Right renal pelvis (tissue), 4 donors: ENCODE results near the gene GIGYF1. TPM values are rescaled to one million over a fixed set of nuclear protein-coding genes. Genes with fewer than 3 reads are reported as not detected.
A peak's percentile ranks its signal among the peaks of the same experiment; 100 is the strongest.
"Not testable (repeated sequence)": the region's sequence is repeated elsewhere in the genome, so short reads cannot be mapped to it uniquely, and the experiment has no call there.

Source experiments
- DNase-seq, 4 donors: peaks; one replicate each; pipeline ENCODE4 v3.0.0-alpha.2; 2013; ENCODE audit warnings: low read depth in 4 of 4, low spot score in 3 of 4, missing footprints in 1 of 4
- polyA plus RNA-seq, 4 donors: library from polyadenylated mRNA; unstranded; fragments of 120-200 nt; gene quantifications; one replicate each; pipeline ENCODE4 v1.2.1, GENCODE V29; 2013; ENCODE audit not compliant: insufficient read length in 4 of 4

Gene GIGYF1
- polyA plus RNA-seq, 4 donors: 37.4 to 49.7 (median 39.9) TPM

DNA sequence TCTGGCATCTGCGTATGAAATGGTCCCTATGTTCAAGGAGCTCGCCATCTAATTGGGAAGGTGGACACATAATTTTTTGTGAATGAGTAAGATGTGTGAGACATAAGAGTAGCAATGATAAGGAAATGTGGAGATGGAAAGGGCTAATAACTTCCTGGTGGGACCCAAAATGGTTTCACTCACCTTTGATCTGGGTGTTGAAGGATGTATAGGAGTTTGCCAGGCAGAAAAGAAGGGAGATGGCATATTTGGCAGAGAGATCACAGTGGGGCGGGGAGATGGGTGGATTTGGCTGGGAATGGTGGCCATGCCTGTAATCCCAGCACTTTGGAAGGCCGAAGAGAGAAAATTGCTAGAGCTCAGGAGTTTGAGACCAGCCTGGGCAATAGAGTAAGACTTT is 16.4 kb upstream of the GIGYF1 start:
- DNase-seq: no peak

DNA sequence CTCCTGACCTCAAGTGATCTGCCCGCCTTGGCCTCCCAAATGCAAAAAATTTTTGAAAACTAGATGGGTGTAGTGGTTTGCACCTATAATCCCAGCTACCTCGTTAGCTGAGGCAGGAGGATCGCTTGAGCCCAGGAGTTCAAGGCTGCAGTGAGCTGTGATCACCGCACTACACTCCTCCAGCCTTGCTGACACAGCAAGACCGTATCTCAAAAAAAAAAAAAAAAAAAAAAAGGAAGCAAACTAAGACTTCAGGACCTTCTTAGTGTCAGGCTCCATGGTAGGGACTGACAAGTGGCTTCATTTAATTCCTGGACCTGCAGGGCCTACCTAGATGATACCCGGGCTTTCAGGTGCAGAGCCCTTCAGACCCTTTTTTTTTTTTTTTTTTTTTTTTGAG is 14.3 kb upstream of the GIGYF1 start:
- DNase-seq: no peak

DNA sequence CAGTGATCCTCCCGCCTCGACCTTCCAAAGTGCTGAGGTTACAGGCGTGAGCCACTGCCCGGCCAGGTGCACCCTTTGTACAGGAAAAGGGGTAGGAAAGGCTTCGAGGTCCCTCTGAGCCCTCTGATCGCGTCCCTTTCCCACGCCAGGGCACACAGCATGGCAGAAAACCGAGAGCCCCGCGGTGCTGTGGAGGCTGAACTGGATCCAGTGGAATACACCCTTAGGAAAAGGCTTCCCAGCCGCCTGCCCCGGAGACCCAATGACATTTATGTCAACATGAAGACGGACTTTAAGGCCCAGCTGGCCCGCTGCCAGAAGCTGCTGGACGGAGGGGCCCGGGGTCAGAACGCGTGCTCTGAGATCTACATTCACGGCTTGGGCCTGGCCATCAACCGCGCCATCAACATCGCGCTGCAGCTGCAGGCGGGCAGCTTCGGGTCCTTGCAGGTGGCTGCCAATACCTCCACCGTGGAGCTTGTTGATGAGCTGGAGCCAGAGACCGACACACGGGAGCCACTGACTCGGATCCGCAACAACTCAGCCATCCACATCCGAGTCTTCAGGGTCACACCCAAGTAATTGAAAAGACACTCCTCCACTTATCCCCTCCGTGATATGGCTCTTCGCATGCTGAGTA is 12.7 kb upstream of the GIGYF1 start:
- DNase-seq: no peak

DNA sequence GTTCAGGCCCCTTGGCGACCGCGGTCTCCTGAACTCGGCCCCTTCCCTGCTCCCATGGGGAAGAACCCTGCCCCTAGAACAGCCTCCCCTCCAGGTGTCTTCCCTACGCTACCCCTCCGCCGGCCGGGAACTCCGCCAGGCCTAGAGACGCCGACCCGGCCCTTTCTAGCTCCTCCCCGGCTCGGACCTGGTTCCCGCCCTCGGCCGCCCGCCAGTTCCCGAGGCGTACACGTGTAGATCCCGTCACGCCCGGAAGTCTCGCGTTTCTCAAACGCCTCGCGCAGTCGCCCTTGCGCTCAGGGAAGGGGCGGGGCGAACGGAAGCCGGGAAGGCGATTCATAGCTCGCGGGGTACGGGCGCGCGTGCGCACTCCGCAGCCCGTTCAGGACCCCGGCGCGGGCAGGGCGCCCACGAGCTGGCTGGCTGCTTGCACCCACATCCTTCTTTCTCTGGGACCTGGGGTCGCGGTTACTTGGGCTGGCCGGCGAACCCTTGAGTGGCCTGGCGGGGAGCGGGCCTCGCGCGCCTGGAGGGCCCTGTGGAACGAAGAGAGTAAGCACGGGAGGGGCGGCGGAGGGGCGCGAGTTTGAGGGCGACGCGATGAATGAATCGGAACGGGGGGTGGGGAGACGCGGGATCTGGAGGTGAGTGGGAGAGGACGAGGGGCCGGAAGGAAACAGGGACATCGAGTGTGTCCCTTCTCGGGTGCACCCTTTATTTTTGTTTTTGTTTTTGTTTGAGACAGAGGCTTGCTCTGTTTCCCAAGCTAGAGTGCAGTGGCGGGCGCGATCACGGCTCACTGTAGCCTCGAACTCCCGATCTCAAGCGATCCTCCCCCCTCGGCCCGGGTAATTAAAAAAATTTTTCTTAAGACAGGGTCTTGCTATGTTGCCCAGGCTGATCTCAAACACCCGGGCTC is 12.0 kb upstream of the GIGYF1 start, which contains the start of gene POP7:
POP7 (plus strand) TSS at position 369 of the 919 bp plus-strand sequence. CDS start 710 bp downstream, outside the sequence.
- peak; percentile 97 to 98 (median 97) for DNase-seq

DNA sequence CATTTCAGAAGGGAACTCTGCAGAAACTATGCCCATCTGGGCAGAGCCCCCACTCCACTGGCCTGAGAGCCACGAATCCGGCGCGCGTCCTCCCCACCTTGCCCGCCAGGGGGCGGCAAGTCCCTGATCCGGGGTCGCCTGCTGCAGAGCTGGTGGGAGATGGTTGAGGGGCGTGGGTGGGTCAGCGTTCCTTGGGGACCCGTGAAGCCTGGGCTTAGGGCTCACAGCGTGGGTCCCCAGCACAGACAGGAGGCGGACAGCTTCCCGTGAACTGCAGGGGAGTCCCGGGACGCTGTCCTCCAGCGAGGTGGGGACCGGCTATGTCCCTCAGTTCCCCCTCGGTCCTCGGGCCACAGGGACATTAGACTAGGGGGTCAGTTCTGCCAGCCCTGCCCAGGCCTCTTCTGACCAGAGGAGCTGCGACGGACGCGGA is 11.3 kb upstream of the GIGYF1 start:
- peak; percentile 45 to 76 (median 59) for DNase-seq

DNA sequence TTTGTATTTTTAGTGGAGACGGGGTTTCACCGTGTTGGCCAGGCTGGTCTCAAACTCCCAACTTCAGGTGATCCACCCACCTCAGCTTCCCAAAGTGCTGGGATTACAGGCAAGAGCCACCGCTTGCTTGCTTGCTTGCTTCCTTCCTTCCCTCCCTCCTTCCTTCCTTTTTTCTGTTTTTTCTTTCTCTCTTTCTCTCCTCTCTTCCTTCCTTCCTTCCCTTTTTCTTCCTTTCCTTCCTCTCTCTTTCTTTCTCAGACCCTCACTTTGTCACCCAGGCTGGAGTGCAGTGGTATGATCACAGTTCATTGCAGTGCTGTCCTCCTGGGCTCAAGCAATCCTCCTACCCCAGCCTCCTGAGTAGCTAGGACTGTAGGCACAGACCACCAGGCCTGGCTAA is 7.0 kb upstream of the GIGYF1 start:
- not testable (repeated sequence) for DNase-seq

DNA sequence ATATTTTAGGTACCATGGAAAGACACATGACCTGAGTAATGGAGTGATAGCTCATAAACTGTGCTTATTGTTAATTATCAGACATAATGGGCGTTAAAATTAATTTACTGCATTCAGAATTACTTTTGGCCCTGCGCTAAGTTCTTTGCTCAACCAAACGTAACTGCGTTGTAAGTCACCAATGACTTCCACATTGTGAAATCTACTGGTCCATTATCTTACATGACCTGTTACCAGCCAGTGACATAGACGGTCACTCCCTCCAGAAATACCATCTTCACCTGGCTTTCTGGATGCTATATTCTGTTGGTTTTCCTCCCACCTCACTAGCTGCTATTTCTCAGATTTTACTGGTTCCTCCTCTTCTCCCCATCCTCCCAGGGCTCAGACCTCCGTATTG is 5.0 kb upstream of the GIGYF1 start:
- DNase-seq: no peak

DNA sequence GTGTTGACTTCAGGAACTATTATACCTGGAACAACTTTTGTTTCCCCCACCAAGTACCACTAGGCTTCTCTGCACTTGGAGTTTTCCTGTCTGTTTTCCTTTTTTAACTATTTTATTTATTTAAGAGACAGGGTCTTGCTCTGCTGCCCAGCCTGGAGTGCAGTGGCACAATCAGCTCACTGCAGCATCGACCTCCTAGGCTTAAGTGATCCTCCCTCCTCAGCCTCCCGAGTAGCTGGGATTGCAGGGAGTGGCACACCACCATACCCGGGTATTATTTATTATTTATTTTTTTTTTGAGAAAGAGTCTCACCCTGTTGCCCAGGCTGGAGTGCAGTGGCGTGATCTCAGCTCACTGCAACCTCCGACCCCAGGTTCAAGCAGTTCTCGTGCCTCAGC is 2.1 kb upstream of the GIGYF1 start:
- DNase-seq: no peak

DNA sequence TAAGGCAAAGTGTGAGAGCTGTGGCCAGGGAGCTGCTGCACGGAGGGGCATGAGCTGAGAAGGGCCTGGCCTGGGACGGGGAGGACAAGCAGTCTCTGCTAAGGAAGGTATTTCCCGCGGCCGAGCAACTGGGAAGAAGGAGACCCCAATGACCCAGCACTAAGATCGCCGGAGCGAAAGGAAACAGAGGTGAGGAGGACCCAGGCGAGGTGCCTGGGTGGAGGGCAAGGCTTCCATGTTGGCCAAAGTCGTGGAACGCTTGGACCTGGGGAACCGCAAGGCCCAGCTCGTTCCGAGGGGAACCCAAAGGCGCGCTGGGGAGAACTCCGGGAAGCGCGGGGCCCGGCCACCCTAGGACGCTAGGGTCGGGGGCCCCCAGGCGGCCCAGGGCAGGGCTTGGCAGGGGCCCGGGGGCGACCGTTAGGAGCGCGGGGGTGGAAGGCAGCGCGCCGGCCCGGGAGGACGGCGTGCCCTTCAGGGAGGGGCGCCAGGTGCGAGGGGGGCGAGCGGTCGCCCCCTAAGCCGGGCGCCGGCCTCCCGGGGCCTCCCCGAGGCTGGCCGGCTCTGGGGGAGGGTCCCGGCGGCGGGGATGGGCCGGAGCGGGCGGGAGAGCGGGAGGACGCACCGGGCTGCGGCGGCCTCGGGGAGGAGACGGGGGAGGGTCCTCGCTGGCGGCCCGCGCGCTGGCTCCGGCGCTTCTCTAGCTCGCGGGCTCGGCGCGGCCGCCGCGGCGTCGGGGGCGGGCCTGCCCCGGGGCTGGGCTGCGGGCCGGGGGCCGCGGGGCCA is 545 bp downstream of the GIGYF1 start:
- DNase-seq: no peak

DNA sequence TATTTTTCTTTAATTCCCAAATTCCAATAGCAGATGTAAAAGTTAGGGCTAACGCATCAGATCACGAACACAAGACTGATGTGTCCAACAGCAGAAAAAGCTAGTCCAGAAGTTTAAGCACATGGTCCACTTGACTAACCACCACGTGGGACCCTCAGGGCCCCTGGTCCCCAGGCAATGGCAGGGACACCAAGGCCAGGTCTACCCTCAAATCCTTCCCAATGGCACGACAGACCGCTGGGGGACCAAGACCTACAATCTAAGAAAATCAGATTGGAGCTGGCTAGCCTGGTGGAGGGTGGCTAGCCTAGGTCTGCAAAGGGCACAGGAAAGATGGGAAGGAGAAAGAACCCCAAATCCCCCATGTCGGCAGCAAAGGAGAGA is 1.5 kb downstream of the GIGYF1 start:
- DNase-seq: no peak

DNA sequence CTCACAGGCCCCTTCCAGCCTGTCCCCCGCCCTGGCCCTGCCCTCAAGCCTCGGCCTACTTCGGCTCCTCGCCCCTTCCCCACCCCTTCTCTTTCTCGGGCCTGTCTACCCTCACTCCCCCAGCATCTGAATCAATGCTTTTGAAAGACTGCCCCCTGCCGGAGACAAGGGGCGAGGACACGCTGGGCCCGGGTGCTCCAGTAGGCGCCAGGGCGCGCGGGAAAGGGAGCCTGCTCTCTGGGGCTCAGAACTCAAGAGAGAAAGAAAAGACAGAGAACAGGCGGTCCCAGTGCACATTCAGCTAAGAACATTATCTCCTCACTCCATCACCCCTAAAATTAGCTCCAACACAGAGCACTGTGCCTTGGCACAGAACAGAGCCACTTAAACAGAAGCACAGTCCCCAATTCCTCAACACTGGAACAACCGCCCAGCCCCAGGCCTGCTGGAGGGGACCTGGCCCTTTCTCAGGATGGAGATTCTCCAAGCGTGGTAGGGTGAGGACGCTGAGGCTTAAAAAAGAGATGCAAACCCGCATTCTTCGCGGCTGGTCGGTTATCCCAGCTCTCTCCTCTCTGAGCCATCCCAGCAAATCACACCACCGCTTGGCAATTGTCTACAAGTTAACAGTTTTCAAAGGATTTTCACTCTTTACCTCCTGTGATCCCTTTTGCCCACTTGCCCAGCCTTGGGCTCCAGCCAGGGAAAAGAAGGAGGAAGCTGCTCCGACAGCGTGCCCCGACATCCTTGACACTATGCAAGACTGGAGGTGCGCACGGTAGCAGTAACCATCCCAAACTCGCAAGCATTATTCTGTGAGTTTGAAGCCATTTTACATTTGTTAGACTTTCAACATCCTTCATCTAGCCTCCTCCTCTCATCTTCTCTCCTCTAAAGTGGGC is 2.1 kb downstream of the GIGYF1 start:
- peak in 2 of 4 donors; percentile 71 to 76 for DNase-seq

DNA sequence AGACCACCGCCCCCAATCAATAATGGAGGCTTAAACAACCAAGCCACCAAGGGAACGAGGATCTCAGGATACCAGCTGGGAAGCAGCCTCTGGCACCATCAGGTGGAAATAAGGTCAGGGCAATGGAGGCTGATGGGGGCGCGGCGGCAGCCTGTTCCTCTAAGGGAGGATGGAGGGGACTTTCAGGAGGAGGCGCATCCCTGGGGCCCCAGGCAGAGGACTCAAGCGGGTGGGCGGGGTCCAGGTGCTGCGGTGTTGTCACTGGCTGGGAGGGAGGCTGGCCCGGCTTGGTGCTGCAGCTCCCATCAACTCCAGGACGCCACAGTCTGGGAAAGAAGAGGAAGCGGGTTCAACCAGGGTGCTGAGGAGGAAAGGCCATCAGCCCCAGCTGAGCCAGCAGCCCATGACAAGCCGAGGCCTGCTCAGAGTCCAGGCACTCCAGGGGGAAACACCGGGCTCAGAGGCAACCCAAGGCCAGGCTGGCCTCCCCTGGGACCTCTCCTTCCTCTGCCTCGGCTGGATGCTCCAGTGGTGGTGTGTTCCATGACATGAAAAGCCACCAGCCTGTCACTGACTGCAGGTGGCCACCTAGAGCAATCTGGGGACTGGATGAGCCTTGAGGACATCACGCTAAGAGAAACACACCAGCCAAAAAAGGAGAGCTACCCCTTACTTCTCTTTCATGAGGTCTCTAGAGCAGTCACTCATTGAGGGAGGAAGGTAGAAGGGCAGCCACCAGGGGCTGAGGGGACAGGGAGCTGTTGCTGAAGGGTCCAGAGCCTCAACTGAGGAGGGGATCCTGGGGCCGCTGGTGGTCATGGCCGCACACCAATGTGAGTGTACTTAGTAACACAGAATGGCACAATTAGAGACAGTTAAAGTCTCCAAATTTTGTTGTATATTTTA is 4.6 kb downstream of the GIGYF1 start:
- no peak for DNase-seq

DNA sequence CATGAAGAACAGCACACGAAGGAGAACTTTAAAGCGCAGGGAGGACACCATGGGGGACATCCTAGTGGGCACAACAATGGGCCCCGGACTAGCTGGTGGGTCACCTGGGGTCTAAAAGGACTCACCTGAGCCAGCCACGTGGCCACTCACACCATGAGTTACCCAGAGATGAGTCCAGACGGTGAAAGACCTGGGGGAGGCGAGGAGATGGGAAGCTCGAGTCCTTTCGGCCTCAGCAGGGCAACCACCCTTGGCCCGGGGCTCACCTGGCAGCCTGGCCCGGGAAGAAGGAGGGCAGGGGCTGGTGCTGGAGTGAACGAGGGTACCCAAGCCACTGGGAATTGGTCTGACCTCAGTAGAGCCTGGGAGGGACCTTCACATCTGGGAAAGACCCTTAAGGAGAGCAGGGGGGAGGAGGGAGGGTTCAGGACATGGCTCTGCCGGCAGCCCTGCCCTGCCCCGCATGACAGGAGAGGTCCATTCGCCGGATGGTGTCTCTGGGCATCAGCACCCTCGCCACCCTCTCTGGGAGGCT is 5.7 kb downstream of the GIGYF1 start:
- no peak for DNase-seq

DNA sequence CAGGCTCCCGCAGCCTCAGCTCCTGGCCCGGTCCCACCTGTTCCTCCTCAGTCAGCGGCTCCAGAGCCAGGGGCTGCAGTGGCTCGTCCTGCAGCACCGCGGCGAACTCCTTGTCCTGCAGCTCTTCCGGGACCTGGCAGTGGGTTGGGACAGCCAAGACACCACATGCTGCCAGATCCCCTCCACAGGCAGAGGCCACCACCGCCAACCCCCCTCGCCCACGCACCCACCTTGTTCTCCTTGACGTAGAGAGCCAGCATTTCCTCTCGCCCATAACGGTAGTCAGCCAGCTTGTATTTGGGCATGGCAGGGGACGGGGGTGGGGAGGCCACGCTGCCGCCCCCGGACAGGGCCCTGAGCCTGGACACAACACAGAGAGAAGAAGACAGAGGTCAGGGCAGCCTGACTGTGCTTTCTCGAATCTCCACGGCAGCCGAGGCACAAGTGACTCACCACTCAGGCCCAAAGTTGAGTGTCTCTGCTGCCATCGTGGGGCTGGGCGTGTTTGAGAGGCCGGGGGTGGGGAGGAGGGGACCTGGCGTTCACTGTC is 6.2 kb downstream of the GIGYF1 start:
- no peak for DNase-seq

DNA sequence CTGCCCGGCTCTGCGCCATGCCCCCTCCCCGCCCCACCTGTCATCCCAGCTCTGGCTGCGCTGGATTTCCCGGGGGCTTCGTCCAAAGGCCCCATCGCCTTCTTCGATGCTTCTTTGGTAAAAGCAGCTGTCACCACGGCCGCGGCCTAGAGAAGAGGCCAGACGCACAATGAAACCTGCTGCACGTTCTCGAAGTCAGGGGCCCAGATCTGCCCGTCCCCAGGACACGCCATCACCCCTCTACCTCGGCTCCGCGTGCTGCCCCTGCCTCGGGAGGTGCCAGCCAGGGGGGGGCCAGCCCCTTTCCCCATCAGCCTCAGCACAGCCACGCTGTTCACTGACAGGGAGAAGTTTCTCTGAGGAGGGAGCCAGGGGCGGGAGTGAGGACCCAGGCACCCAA is 6.8 kb downstream of the GIGYF1 start:
- DNase-seq: no peak

DNA sequence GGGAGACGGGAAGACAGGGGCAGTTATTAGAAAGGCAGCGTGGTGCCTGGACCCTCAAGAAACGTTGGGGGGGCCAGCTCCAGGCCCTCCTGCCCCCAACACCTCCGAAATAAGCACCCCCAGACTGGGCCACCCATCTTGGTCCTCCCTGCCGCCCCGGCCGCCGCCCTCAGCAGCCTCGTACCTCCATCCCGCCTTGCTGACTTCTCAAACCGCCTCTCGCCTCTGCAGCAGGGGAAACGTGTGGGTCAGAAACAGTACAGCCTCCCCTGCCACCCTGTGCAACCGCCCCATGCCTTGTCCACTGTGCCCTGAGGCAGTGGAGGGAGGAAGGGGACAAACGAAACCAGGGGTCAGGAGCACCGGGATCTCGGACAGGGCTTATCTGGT is 7.2 kb downstream of the GIGYF1 start:
- no peak for DNase-seq

DNA sequence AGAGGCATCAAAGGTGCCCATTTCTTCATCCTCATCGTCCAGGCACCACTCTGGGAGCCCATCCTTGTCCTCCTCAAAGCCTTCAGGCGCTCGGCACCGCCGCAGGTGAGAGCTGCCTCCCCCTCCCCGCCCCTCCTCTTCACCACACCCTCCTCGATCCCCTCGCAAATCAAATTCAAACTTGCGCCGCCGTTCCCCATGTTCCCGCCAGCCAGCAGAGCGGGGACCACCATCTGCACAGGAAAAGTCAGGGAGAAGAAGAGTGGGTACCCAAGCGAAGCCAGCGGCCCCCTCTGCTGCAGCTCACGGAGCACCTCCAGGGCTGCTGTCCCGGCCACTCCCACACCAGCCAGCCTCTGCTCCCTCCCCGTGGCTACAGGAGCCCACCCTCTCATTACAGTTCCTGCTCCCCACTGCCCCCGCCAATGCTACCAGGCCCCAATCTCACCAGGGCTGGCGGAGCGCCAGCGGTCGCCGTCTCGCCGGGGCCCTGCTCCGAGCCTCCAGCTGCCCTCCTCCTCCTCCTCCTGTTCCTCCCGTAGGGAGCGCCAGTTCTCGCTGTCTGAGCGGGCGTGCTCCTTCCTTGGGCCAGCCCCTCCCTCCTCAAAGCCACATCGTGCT is 7.7 kb downstream of the GIGYF1 start:
- no peak for DNase-seq

DNA sequence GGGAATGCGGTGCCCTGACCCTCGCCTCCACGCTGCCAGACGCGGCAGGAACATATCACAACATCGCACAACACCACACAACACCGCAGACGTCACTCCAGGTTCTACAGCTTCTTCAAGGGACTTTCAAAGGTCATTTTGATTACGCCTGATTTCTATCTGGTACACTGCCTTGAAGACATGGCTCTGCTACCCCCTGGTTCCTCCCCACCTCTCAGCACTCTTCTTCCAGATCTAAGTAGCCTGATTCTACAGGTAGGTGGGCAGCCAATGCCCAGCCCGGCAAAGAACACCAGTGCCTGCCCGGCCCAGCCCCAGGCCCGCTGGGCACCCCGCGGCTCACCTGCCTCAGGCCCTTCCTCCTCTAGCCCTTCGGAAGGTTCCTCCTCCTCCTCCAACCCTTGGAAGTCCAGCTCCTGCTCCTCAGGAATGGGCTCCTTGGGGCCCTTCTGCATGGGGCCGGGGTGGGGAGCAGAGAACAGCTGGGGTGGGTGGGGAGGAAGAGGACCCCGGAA is 8.4 kb downstream of the GIGYF1 start:
- DNase-seq: no peak
